Ovary (tissue), 9 donors: Measurements from ENCODE around the gene WASHC4. TPM values are rescaled to one million over a fixed set of nuclear protein-coding genes. Genes with fewer than 3 reads are reported as not detected.

ENCODE experiments used
- DNase-seq, 5 donors: peaks; one replicate each; pipeline ENCODE4 v3.0.0-alpha.2; 2019 to 2020
- H3K27ac ChIP-seq, 2 donors: fragments of 200-600 bp; one replicate each; pipeline versions ENCODE4 v1.5.1 to v1.8.0; 2019 to 2022
- H3K27me3 ChIP-seq: fragments of 200-600 bp; one replicate; pipeline ENCODE4 v1.8.0; 2022
- H3K36me3 ChIP-seq: fragments of 200-600 bp; sonication (generic); one replicate; pipeline ENCODE4 v1.5.1; 2019
- H3K4me1 ChIP-seq: one replicate; pipeline ENCODE4 v1.8.1; 2013; ENCODE audit warnings: mild to moderate bottlenecking, moderate library complexity; ENCODE audit not compliant: insufficient read depth
- H3K4me3 ChIP-seq: fragments of 200-600 bp; sonication (generic); one replicate; pipeline ENCODE4 v1.5.1; 2017
- H3K9me3 ChIP-seq, 2 donors: fragments of 200-600 bp in 1 of 2; sonication (generic) in 1 of 2; one replicate each; pipeline versions ENCODE4 v1.5.1 to v1.8.1; 2013 to 2019; ENCODE audit warnings: mild to moderate bottlenecking in 1 of 2, moderate library complexity in 1 of 2
- CTCF ChIP-seq, 3 donors: fragments of 450-650 bp in 2 of 3; fragments of 200-600 bp in 1 of 3; IDR thresholded peaks; one replicate each; pipeline versions ENCODE4 v1.5.1 to v1.8.0; 2016 to 2022; ENCODE audit warnings: antibody characterized with exemption in 3 of 3, mild to moderate bottlenecking in 1 of 3
- EP300 ChIP-seq: sonication (generic); formaldehyde crosslinking; IDR thresholded peaks from one replicate; pipeline ENCODE4 v1.6.1; 2017; ENCODE audit warnings: antibody characterized with exemption
- POLR2A ChIP-seq: fragments of 450-650 bp; IDR thresholded peaks from one replicate; pipeline ENCODE4 v1.6.1; 2017; ENCODE audit warnings: antibody characterized with exemption, mild to moderate bottlenecking, moderate library complexity
- WGBS, 3 donors: extraction: QIAGEN DNeasy Blood & Tissue Kit in 1 of 3; methylation state at CpG; one replicate each; pipeline versions ENCODE4 v1.1.5 to v1.1.7; 2013 to 2017; 5-methylcytosine and 5-hydroxymethylcytosine counted together
- intact Hi-C, 4 donors: fragments of 100-400 bp; cut with DNase I; formaldehyde crosslinking; loops; one replicate each; pipeline versions ENCODE4 v1.11.0 to v1.15.1; 2022 to 2023
- polyA plus RNA-seq, 2 donors: library from polyadenylated mRNA; stranded (reverse); fragments of 200-250 nt in 1 of 2; fragments of 350-450 nt in 1 of 2; fragmentation: Illumina TruSeq in 1 of 2; extraction: RNeasy Lipid Tissue Mini Kit (QIAGEN cat#74804) in 1 of 2; gene quantifications; one replicate each; pipeline ENCODE4 v1.2.3, GENCODE V29; 2013 to 2014
- total RNA-seq, 7 donors: library from RNA; depleted of rRNA in 2 of 7; stranded (reverse); fragments of >200 nt in 2 of 7; fragmentation: NEBNext Ultra II Directional in 3 of 7; extraction: Animal tissue kit (Norgen Biotek cat#: 25700) in 3 of 7; gene quantifications; one replicate each; pipeline versions ENCODE4 v1.1.0 to v1.2.4, GENCODE V29; 2016 to 2023
- donor health status: DM: no; HTN: no; CAD: no; lungs with moderate emphysema.
- donor health status: DM: no; HTN: no; CAD: no.
- donor health status: Bipolar disorder and iron deficiency.
- donor health status: DM: yes; HTN: yes; CAD: no.
- donor health status: DM: no; HTN: no; CAD: no.
- donor health status: DM: yes; HTN: yes; CAD: no.

WASHC4 gene
- total and polyA plus RNA-seq, 9 donors, result 16.0 to 55.8 (median 44.5) TPM

- 94 to 97% (median 96%) methylated on average over 1 of the region's 1 CpG for WGBS, 3 donors
- no peak overlapping the region for H3K27ac ChIP-seq
- intact Hi-C loops, result no loop called here
- no peak overlapping the region for H3K4me3 ChIP-seq
- no peak for DNase-seq
- no peaks in the 10 kb centered on the region for H3K36me3 ChIP-seq
- no peaks in the 10 kb centered on the region for H3K27me3 ChIP-seq
- no peaks in the 10 kb centered on the region for H3K9me3 ChIP-seq
- no peaks in the 10 kb centered on the region for H3K4me1 ChIP-seq
- no peak for TF ChIP-seq CTCF (IDR thresholded peaks at IDR 0.05)
- no peak for TF ChIP-seq POLR2A
- TF ChIP-seq EP300, result no peak
These were observed 85.2 kb downstream of the WASHC4 start for GRCh38 chr12:105192624-105193225.

- intact Hi-C loops, result no loop called here
- H3K36me3 ChIP-seq, result no peaks in the 10 kb centered on the region
These were observed 87.4 kb downstream of the WASHC4 start for GRCh38 chr12:105194947-105195346.

GRCh38 chr12:105196090-105196489 is 88.6 kb downstream of the WASHC4 start:
- intact Hi-C loops, result no loop called here
- H3K4me1 ChIP-seq, result no peaks in the 10 kb centered on the region
- no peak for DNase-seq
- no peak overlapping the region for H3K4me3 ChIP-seq
- no peaks in the 10 kb centered on the region for H3K27me3 ChIP-seq
- no peak for TF ChIP-seq EP300
- TF ChIP-seq CTCF (IDR thresholded peaks at IDR 0.05), result no peak
- TF ChIP-seq POLR2A, result no peak
- WGBS, 3 donors, result 94 to 96% (median 96%) methylated on average over 6 of the region's 6 CpGs
- H3K36me3 ChIP-seq, result no peaks in the 10 kb centered on the region
- no peaks in the 10 kb centered on the region for H3K9me3 ChIP-seq
- H3K27ac ChIP-seq, result no peak overlapping the region

More at GRCh38 chr12:105194947-105195346, 87.4 kb downstream of the WASHC4 start:
- no peak overlapping the region for H3K4me3 ChIP-seq
- no peak for DNase-seq
- H3K9me3 ChIP-seq, result no peaks in the 10 kb centered on the region
- WGBS, 3 donors, result 90 to 94% (median 91%) methylated on average over 6 of the region's 6 CpGs
- no peaks in the 10 kb centered on the region for H3K4me1 ChIP-seq
- no peaks in the 10 kb centered on the region for H3K27me3 ChIP-seq
- H3K27ac ChIP-seq, result no peak overlapping the region
- TF ChIP-seq CTCF (IDR thresholded peaks at IDR 0.05), result no peak
- no peak for TF ChIP-seq POLR2A
- no peak for TF ChIP-seq EP300

GRCh38 chr12:105198961-105199360 is 91.4 kb downstream of the WASHC4 start:
- Histone ChIP-seq H3K36me3 (no peaks in the 10 kb centered on the region), H3K4me3 (no peak overlapping the region), H3K4me1 (peaks cover 3% of the 10 kb centered on the region), H3K9me3 (no peaks in the 10 kb centered on the region), H3K27ac (no peak overlapping the region), H3K27me3 (no peaks in the 10 kb centered on the region)
- TF ChIP-seq POLR2A, result no peak
- TF ChIP-seq CTCF (IDR thresholded peaks at IDR 0.05), result no peak
- no peak for TF ChIP-seq EP300
- WGBS, 3 donors, result 61 to 73% (median 63%) methylated on average over 6 of the region's 6 CpGs
- DNase-seq, result no peak
- intact Hi-C loops, result no loop called here
